ENCODE data around the gene ADORA1. TPM values are rescaled to one million over a fixed set of nuclear protein-coding genes. Genes with fewer than 3 reads are reported as not detected.

ADORA1 gene
- polyA plus RNA-seq, 1 of the 3 experiments (the other 2 are of a cell fraction), result 4.8 TPM

GRCh38 chr1:203176273-203177035 lies 48.9 kb downstream of the ADORA1 start:
- H3K27ac ChIP-seq (ENCODE audit: low read depth in 2 of 2, low read length in 1 of 2), result no peak overlapping the region
- no peaks in the 10 kb centered on the region for H3K27me3 ChIP-seq (ENCODE audit: insufficient read depth)
- CTCF ChIA-PET, result interaction anchor here (0.9 to 2.9 kb wide), 7 partner anchors 9 to 137 kb away, joined by 3 to 17 read pairs (median 4); partner anchors contain the start of gene ADORA1
- POLR2A ChIA-PET, result no interaction called here
- no peak for TF ChIP-seq FOXJ3 (CRISPR knock-in tag; IDR thresholded peaks at IDR 0.05)
- TF ChIP-seq NFIC (IDR thresholded peaks at IDR 0.05; ENCODE audit: borderline replicate concordance), result no peak
- no peak for TF ChIP-seq USF2 (IDR thresholded peaks at IDR 0.05; ENCODE audit: borderline replicate concordance, low read depth, low read length)
- TF ChIP-seq CTCF (IDR thresholded peaks at IDR 0.05), result no peak
- no peak for TF ChIP-seq GABPA (IDR thresholded peaks at IDR 0.05; ENCODE audit: low read depth)
- TF ChIP-seq ELF1 (IDR thresholded peaks at IDR 0.05), result no peak
- no peak for TF ChIP-seq SMC3 (IDR thresholded peaks at IDR 0.05; ENCODE audit: low read depth, low read length)
- no peaks in the 10 kb centered on the region for H3K9me3 ChIP-seq
- H3K4me2 ChIP-seq, result no peak overlapping the region
- H3K9me2 ChIP-seq, result no peaks in the 10 kb centered on the region
- DNase-seq, result no peak
- no peak overlapping the region for H3K9ac ChIP-seq
- no peaks in the 10 kb centered on the region for H3F3A ChIP-seq (replicated peaks; ENCODE audit: insufficient read depth)
- H3K4me1 ChIP-seq (ENCODE audit: control insufficient read depth in 1 of 2, insufficient read depth in 2 of 2, low read depth in 1 of 2, low read length in 1 of 2), result peaks cover 17 to 27% of the 10 kb centered on the region in 2 experiments; a peak in 2 of 4 replicates
- H3K79me2 ChIP-seq (ENCODE audit: insufficient read depth), result no peaks in the 10 kb centered on the region
- H3K36me3 ChIP-seq (replicated peaks in 1 of 2; ENCODE audit: control insufficient read depth in 1 of 2, insufficient read depth in 2 of 2, low read length in 1 of 2), result no peaks in the 10 kb centered on the region
- no peak overlapping the region for H2AFZ ChIP-seq (ENCODE audit: low read depth)
- no peaks in the 10 kb centered on the region for H4K20me1 ChIP-seq (ENCODE audit: insufficient read depth)
- no peak overlapping the region for H3K4me3 ChIP-seq (ENCODE audit: low read depth in 2 of 2, low read length in 1 of 2)
- WGBS (ENCODE audit: low lambda C conversion rate), result 86% methylated on average over 8 of the region's 9 CpGs

GRCh38 chr1:203177036-203177405 lies 49.5 kb downstream of the ADORA1 start:
- POLR2A ChIA-PET, result no interaction called here
- TF ChIP-seq TCF12 (IDR thresholded peaks at IDR 0.05), result no peak
- TF ChIP-seq RFX5 (IDR thresholded peaks at IDR 0.05; ENCODE audit: low read length), result no peak
- TF ChIP-seq NRF1 (IDR thresholded peaks at IDR 0.05; ENCODE audit: low read depth, low read length), result no peak
- TF ChIP-seq POLR2AphosphoS5 (IDR thresholded peaks at IDR 0.05; ENCODE audit: low read depth, low read length), result no peak
- no peak for TF ChIP-seq RAD21 (IDR thresholded peaks at IDR 0.05; ENCODE audit: low read length)
- TF ChIP-seq NFIC (IDR thresholded peaks at IDR 0.05; ENCODE audit: borderline replicate concordance), result no peak
- TF ChIP-seq, protein P1, sequence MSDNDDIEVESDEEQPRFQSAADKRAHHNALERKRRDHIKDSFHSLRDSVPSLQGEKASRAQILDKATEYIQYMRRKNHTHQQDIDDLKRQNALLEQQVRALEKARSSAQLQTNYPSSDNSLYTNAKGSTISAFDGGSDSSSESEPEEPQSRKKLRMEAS (IDR thresholded peaks at IDR 0.05; ENCODE audit: low read depth), result no peak
- no peak for TF ChIP-seq CHD2 (IDR thresholded peaks at IDR 0.05; ENCODE audit: low read length, partially characterized antibody)
- no peak for TF ChIP-seq USF2 (IDR thresholded peaks at IDR 0.05; ENCODE audit: borderline replicate concordance, low read depth, low read length)
- no peak for TF ChIP-seq MXI1 (IDR thresholded peaks at IDR 0.05; ENCODE audit: low read depth, low read length)
- no peak for TF ChIP-seq JUND (IDR thresholded peaks at IDR 0.05)
- TF ChIP-seq, protein P2, sequence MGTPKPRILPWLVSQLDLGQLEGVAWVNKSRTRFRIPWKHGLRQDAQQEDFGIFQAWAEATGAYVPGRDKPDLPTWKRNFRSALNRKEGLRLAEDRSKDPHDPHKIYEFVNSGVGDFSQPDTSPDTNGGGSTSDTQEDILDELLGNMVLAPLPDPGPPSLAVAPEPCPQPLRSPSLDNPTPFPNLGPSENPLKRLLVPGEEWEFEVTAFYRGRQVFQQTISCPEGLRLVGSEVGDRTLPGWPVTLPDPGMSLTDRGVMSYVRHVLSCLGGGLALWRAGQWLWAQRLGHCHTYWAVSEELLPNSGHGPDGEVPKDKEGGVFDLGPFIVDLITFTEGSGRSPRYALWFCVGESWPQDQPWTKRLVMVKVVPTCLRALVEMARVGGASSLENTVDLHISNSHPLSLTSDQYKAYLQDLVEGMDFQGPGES (IDR thresholded peaks at IDR 0.05; ENCODE audit: low read depth, low read length), result no peak
- TF ChIP-seq, protein P3, sequence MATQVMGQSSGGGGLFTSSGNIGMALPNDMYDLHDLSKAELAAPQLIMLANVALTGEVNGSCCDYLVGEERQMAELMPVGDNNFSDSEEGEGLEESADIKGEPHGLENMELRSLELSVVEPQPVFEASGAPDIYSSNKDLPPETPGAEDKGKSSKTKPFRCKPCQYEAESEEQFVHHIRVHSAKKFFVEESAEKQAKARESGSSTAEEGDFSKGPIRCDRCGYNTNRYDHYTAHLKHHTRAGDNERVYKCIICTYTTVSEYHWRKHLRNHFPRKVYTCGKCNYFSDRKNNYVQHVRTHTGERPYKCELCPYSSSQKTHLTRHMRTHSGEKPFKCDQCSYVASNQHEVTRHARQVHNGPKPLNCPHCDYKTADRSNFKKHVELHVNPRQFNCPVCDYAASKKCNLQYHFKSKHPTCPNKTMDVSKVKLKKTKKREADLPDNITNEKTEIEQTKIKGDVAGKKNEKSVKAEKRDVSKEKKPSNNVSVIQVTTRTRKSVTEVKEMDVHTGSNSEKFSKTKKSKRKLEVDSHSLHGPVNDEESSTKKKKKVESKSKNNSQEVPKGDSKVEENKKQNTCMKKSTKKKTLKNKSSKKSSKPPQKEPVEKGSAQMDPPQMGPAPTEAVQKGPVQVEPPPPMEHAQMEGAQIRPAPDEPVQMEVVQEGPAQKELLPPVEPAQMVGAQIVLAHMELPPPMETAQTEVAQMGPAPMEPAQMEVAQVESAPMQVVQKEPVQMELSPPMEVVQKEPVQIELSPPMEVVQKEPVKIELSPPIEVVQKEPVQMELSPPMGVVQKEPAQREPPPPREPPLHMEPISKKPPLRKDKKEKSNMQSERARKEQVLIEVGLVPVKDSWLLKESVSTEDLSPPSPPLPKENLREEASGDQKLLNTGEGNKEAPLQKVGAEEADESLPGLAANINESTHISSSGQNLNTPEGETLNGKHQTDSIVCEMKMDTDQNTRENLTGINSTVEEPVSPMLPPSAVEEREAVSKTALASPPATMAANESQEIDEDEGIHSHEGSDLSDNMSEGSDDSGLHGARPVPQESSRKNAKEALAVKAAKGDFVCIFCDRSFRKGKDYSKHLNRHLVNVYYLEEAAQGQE (IDR thresholded peaks at IDR 0.05; ENCODE audit: low read depth, low read length), result no peak
- CTCF ChIA-PET, result interaction anchor here (1.2 to 2.9 kb wide), 5 partner anchors 8 to 137 kb away, joined by 3 to 17 read pairs (median 10); no protein-coding TSS in a partner anchor
- H3K9me3 ChIP-seq, result no peaks in the 10 kb centered on the region
- peak overlapping the region; percentile 49; the same call in 1 of the 2 replicates for H2AFZ ChIP-seq (ENCODE audit: low read depth)
- H4K20me1 ChIP-seq (ENCODE audit: insufficient read depth), result no peaks in the 10 kb centered on the region
- no peaks in the 10 kb centered on the region for H3K9me2 ChIP-seq
- H3K79me2 ChIP-seq (ENCODE audit: insufficient read depth), result no peaks in the 10 kb centered on the region
- no peaks in the 10 kb centered on the region for H3K27me3 ChIP-seq (ENCODE audit: insufficient read depth)
- H3K4me3 ChIP-seq (ENCODE audit: low read depth in 2 of 2, low read length in 1 of 2), result no peak overlapping the region
- no peak overlapping the region for H3K9ac ChIP-seq
- no peaks in the 10 kb centered on the region for H3K36me3 ChIP-seq (replicated peaks in 1 of 2; ENCODE audit: control insufficient read depth in 1 of 2, insufficient read depth in 2 of 2, low read length in 1 of 2)
- no peak overlapping the region for H3K4me2 ChIP-seq
- peak overlapping the region in 1 of 2 experiments; percentile 57; a peak in 1 of 4 replicates for H3K27ac ChIP-seq (ENCODE audit: low read depth in 2 of 2, low read length in 1 of 2)
- no peaks in the 10 kb centered on the region for H3F3A ChIP-seq (replicated peaks; ENCODE audit: insufficient read depth)
- 93% methylated on average over 6 of the region's 6 CpGs for WGBS (ENCODE audit: low lambda C conversion rate)
- peaks cover 17 to 33% of the 10 kb centered on the region in 2 experiments; a peak in 2 of 4 replicates for H3K4me1 ChIP-seq (ENCODE audit: control insufficient read depth in 1 of 2, insufficient read depth in 2 of 2, low read depth in 1 of 2, low read length in 1 of 2)
- DNase-seq, result no peak

All from SK-N-SH (cell line).